GM12891 (cell line): ENCODE data around the gene TP53I3.
A peak's percentile ranks its signal among the peaks of the same experiment; 100 is the strongest.

ENCODE experiments used
- PAX5 ChIP-seq: IDR thresholded peaks from 2 replicates; pipeline ENCODE4 v1.6.1; 2011; ENCODE audit warnings: low read length, moderate library complexity, mild to moderate bottlenecking; ENCODE audit not compliant: insufficient read depth, severe bottlenecking
- POLR2A ChIP-seq: IDR thresholded peaks from 2 replicates; pipeline ENCODE4 v1.6.1; 2011; ENCODE audit warnings: low read depth, low read length, control low read depth
- POLR2AphosphoS5 ChIP-seq: IDR thresholded peaks from 2 replicates; pipeline ENCODE4 v1.6.1; 2011; ENCODE audit warnings: low read depth, low read length, control low read depth
- POU2F2 ChIP-seq: IDR thresholded peaks from 2 replicates; pipeline ENCODE4 v1.6.1; 2011; ENCODE audit warnings: low read depth, mild to moderate bottlenecking, control low read depth, low read length, moderate library complexity
- TAF1 ChIP-seq: IDR thresholded peaks from 2 replicates; pipeline ENCODE4 v1.6.1; 2011; ENCODE audit warnings: low read depth, low read length, control low read depth

GRCh38 chr2:24083567-24084385, 858 bp downstream of the TP53I3 start:
- TF ChIP-seq POLR2A (peak; percentile 61), TAF1 (peak; percentile 39; the same call in 1 of the 2 replicates), POU2F2 (peak; percentile 76), POLR2AphosphoS5 (peak; percentile 59; the same call in 1 of the 2 replicates), PAX5 (no peak)
